22Rv1 (cell line): ENCODE data around the gene APOBEC2.

ENCODE experiments used
- H3K27ac ChIP-seq: fragments of 450-650 bp; 2 replicates; pipeline ENCODE4 v1.5.1; 2017
- ZFX ChIP-seq: fragments of 450-650 bp; IDR thresholded peaks from 2 replicates; pipeline ENCODE4 v1.6.1; 2017; ENCODE audit warnings: antibody characterized with exemption, borderline replicate concordance
- TF ChIP-seq, protein P1 (sequence below): fragments of 450-650 bp; IDR thresholded peaks from 2 replicates; pipeline ENCODE4 v1.5.1; 2017; ENCODE audit warnings: mild to moderate bottlenecking

APOBEC2 gene

DNA sequence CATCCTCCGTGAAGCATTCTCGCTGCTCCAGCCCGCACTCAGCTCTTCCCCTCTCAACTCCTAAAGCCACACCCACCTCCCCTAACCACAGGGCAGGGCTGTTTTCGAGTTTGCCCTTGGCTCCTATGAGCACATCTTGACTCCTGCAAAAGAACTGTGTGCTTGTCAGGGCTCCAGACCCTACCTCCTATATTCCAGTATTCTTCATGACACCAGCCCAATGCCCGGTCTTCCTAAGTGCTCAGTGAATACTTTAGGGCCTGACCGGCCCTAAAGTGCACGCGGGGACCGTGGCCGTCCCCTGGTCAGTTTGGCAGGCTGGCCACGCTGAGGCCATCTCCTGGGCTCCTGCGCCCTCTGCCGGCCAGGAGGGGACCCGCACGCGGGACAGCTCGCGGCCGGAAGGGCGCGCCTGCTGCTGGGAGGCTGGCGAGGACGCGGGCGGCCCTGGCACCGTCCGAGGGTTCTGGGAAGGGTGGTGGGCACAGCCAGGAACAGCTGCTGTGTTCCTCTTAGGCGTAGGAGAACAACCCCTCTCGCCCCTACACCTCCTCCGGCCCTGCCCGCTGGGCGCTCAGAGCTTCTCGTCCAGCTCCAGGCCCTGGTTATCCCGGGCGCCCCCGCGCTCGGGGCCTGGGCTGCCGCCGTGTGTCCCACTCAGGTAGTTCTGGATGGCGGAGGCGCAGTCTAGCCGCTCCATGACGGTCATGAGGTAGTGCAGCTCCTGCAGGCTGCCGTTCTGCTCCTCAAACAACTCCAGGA, 25.0 kb upstream of the APOBEC2 start:
- H3K27ac ChIP-seq: peak overlapping the region; percentile 35
- no peak for TF ChIP-seq ZFX
- TF ChIP-seq, protein P1, sequence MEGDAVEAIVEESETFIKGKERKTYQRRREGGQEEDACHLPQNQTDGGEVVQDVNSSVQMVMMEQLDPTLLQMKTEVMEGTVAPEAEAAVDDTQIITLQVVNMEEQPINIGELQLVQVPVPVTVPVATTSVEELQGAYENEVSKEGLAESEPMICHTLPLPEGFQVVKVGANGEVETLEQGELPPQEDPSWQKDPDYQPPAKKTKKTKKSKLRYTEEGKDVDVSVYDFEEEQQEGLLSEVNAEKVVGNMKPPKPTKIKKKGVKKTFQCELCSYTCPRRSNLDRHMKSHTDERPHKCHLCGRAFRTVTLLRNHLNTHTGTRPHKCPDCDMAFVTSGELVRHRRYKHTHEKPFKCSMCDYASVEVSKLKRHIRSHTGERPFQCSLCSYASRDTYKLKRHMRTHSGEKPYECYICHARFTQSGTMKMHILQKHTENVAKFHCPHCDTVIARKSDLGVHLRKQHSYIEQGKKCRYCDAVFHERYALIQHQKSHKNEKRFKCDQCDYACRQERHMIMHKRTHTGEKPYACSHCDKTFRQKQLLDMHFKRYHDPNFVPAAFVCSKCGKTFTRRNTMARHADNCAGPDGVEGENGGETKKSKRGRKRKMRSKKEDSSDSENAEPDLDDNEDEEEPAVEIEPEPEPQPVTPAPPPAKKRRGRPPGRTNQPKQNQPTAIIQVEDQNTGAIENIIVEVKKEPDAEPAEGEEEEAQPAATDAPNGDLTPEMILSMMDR: peak; percentile 96

DNA sequence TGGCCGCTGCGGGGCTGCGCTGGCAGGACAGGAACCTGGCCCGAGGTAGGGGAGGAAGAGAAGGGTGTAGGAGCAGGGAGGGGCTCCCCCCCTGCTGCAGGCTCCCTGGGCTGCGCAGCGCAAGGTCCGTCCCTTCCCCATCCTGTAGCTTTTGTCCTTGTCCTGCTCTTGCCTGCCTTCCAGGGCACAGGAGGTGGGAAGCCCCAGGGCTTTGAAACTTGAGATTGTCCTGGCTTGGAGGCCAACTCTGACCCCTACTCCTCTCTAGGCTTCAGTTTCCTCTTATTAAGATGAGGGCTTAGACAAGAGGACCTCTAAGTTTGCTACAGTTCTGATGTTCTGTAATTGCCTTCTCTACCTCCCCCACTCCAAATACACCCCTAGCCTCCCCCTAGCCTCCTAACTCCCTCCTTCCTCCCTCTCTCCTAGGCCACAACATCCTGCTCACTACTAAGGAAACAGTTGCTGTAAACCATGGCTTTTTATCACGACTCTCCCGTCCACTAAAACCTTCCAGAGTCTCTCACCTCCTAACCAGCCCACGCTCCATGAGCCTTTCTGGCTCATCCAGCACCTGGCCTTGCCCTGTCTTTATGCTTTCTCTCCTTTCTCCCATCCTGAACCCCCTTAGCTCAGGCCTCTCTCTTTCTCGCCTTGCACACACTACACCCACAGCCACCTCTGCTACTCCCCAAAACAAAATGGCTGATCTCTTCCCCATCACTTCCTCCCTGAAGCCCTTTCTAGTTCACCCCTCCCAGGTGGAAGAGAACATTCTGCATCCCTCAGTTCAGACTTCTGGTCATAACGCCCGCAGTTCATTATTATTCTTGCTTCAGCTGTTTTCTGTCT, 24.2 kb upstream of the APOBEC2 start:
- TF ChIP-seq ZFX: no peak
- TF ChIP-seq, protein P1: no peak
- H3K27ac ChIP-seq: peak overlapping the region; percentile 29; the same call in 1 of the 2 replicates

DNA sequence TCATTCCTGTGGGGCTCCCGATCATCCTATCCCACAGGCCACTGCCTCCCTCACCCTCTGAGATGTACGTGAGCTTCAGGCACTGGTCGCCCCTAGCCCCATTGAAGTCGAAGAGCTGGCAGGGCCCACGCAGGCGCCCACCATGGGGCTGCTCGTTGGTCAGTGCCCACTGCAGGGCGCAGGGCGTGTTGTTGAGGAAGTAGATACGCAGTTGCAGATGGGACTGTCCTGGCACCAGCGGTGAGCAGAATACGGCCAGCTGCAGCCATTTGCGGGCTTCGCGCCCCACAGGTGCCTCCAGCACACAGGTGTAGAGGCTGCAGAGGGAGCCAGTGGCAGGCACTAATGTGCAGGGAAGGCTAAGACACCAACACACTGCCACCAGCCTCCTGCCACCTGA, 20.2 kb upstream of the APOBEC2 start:
- no peak for TF ChIP-seq ZFX
- TF ChIP-seq, protein P1: no peak

DNA sequence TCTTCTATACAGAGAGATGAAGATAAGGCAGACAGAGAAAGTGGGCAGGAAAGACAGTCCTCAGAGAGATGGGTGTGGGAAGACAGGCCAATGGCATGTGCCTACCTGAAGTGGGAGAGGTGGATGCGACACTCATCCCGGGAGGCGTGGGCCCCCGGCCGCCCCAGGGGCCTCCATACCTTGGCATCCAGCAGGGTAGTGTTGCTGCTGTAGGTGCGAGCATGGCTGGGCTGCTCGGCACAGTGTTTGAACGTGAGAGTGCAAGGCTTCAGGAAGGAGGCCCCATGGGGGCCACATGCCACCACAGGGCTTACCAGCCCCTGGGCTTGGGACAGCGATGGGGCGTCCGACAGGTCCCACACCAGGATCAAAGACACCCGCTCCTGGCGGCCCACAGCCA, 19.2 kb upstream of the APOBEC2 start:
- H3K27ac ChIP-seq: no peak overlapping the region
- TF ChIP-seq, protein P1: no peak
- TF ChIP-seq ZFX: no peak

More for the DNA sequence above, 20.2 kb upstream of the APOBEC2 start:
- H3K27ac ChIP-seq: no peak overlapping the region

DNA sequence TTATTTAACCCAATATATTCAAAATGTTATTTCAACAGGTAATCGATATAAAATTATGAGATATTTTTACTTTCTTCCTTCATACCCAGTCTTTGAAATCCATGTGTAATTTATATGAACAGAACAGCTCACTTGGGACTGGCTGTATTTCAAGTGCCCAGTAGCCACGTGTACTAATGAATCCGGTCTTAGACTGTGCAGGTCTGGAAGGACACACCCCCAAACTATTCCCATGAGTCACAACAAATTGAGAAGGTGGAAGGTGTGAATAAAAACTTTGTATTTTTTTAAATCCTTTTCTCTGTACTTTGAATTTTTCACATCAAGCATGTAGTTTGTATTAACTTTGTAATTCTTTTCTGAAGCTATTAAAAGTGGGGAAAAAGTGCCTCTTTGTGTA, 16.8 kb upstream of the APOBEC2 start:
- no peak overlapping the region for H3K27ac ChIP-seq

DNA sequence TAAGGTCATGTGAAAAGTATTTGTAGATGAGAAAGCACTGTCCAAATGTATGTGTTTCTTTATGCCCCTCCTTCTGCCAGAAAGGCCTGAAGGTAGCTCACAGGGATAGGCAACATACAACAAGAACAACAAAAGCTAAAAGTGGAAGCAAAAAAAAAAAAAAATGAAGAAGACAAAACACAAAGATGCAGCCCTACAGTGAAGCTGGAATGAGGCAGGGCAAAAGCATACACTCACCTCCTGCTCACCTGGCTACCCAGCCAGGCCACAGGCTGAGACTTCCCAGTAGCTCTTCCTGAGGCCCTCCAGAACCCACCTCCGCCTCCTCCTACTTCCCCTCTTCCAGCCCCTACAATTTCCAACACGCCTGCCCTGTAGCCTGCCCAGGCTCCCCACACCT, 16.4 kb upstream of the APOBEC2 start:
- TF ChIP-seq ZFX: no peak
- TF ChIP-seq, protein P1: no peak
- H3K27ac ChIP-seq: no peak overlapping the region

More for the DNA sequence above, 16.8 kb upstream of the APOBEC2 start:
- no peak for TF ChIP-seq ZFX
- TF ChIP-seq, protein P1: no peak
